SK-MEL-5 (cell line): Measurements from ENCODE around the gene NOS1AP. TPM values are rescaled to one million over a fixed set of nuclear protein-coding genes. Genes with fewer than 3 reads are reported as not detected.

Source experiments
- DNase-seq: peaks from one replicate; pipeline ENCODE4 v3.0.0-alpha.2; 2016; ENCODE audit warnings: low read depth, low spot score
- in situ Hi-C: cut with HindIII; loops from 2 replicates; pipeline ENCODE4 v1.10.0; 2016; ENCODE audit warnings: low sequenced_read_pairs, high pct_unique_total_duplicates, low pct_unique_long_range_greater_than_20kb
- total RNA-seq: library from RNA; depleted of rRNA; stranded (reverse); fragments of >200 nt; shearing (Covaris generic); gene quantifications from 2 replicates; pipeline ENCODE4 v1.2.3, GENCODE V29; 2014

NOS1AP gene
- total RNA-seq, 1 experiment from 2014 or later: 0.29 TPM

- in situ Hi-C loops: no loop called here
- no peak for DNase-seq
Measured at GRCh38 chr1:162380061-162380846, 310.8 kb downstream of the NOS1AP start.

- DNase-seq: no peak
- in situ Hi-C loops: no loop called here
Measured at GRCh38 chr1:162381383-162381782, 311.9 kb downstream of the NOS1AP start, which contains the start of gene C1orf226. TSS of gene C1orf226 (plus strand) at chr1:162381728. CDS start at chr1:162381902, 174 bp downstream.

GRCh38 chr1:162381941-162382750 lies 312.7 kb downstream of the NOS1AP start:
- in situ Hi-C loops: no loop called here
- no peak for DNase-seq

- in situ Hi-C loops: no loop called here
- DNase-seq: no peak
Measured at GRCh38 chr1:162383091-162383490, 313.6 kb downstream of the NOS1AP start.

- in situ Hi-C loops: no loop called here
- DNase-seq: no peak
Measured at GRCh38 chr1:162383516-162383915, 314.0 kb downstream of the NOS1AP start.

- in situ Hi-C loops: no loop called here
- DNase-seq: no peak
Measured at GRCh38 chr1:162384116-162384515, 314.6 kb downstream of the NOS1AP start.

GRCh38 chr1:162384601-162385279 lies 315.2 kb downstream of the NOS1AP start:
- no peak for DNase-seq
- in situ Hi-C loops: no loop called here

GRCh38 chr1:162385280-162385623 lies 315.8 kb downstream of the NOS1AP start:
- in situ Hi-C loops: no loop called here
- no peak for DNase-seq

- no peak for DNase-seq
- in situ Hi-C loops: no loop called here
Measured at GRCh38 chr1:162385702-162386101, 316.2 kb downstream of the NOS1AP start.

- DNase-seq: no peak
- in situ Hi-C loops: no loop called here
Measured at GRCh38 chr1:162386292-162387225, 317.1 kb downstream of the NOS1AP start.

- in situ Hi-C loops: no loop called here
- DNase-seq: no peak
Measured at GRCh38 chr1:162387226-162388082, 318.0 kb downstream of the NOS1AP start.

- DNase-seq: no peak
- in situ Hi-C loops: no loop called here
Measured at GRCh38 chr1:162388083-162388594, 318.6 kb downstream of the NOS1AP start.

- DNase-seq: no peak
- in situ Hi-C loops: no loop called here
Measured at GRCh38 chr1:162388615-162389014, 319.1 kb downstream of the NOS1AP start.

GRCh38 chr1:162389021-162389818 lies 319.7 kb downstream of the NOS1AP start:
- DNase-seq: no peak
- in situ Hi-C loops: no loop called here

- in situ Hi-C loops: no loop called here
Measured at GRCh38 chr1:162389971-162390370, 320.5 kb downstream of the NOS1AP start.

More at GRCh38 chr1:162389971-162390370, 320.5 kb downstream of the NOS1AP start:
- no peak for DNase-seq
